Neural crest cell (in vitro differentiated cells): Measurements from ENCODE around the gene PLPP3. TPM values are rescaled to one million over a fixed set of nuclear protein-coding genes. Genes with fewer than 3 reads are reported as not detected.

ENCODE experiments used
- DNase-seq: peaks from one replicate; pipeline ENCODE4 v3.0.0; 2021; ENCODE audit warnings: low read depth, mixed read lengths, low spot score
- H3K27ac Mint-ChIP-seq: one replicate; pipeline ENCODE4 v1.8.0; 2021; ENCODE audit warnings: mild to moderate bottlenecking, mixed read lengths; ENCODE audit not compliant: unreplicated experiment
- H3K27me3 Mint-ChIP-seq: 2 replicates; pipeline ENCODE4 v1.8.0; 2021; ENCODE audit warnings: low read depth, mild to moderate bottlenecking, mixed read lengths
- H3K36me3 Mint-ChIP-seq: 2 replicates; pipeline ENCODE4 v1.8.0; 2021; ENCODE audit warnings: low read depth, mild to moderate bottlenecking, mixed read lengths
- H3K4me1 Mint-ChIP-seq: 2 replicates; pipeline ENCODE4 v1.8.0; 2021; ENCODE audit warnings: mixed read lengths
- H3K4me3 Mint-ChIP-seq: one replicate; pipeline ENCODE4 v1.8.0; 2021; ENCODE audit warnings: mild to moderate bottlenecking, mixed read lengths
- H3K9me3 Mint-ChIP-seq: 2 replicates; pipeline ENCODE4 v1.8.0; 2021; ENCODE audit warnings: mixed read lengths
- CTCF ChIP-seq: fragments of 200-600 bp; sonication (generic); conservative IDR thresholded peaks from 2 replicates; pipeline ENCODE4 v1.5.0; 2021; ENCODE audit warnings: antibody characterized with exemption, mild to moderate bottlenecking
- total RNA-seq: library from RNA; stranded (reverse); gene quantifications from 2 replicates; pipeline ENCODE4 v1.2.1, GENCODE V29; 2021

Gene PLPP3
- total RNA-seq, 1 donor from 2014 or later, result 24.7 TPM

- H3K36me3 Mint-ChIP-seq, result no peaks in the 10 kb centered on the region
- no peaks in the 10 kb centered on the region for H3K27me3 Mint-ChIP-seq
- no peak overlapping the region for H3K27ac Mint-ChIP-seq
- peaks cover 26% of the 10 kb centered on the region for H3K4me1 Mint-ChIP-seq
- TF ChIP-seq CTCF, result no peak
- no peak overlapping the region for H3K4me3 Mint-ChIP-seq
- DNase-seq, result no peak
- no peaks in the 10 kb centered on the region for H3K9me3 Mint-ChIP-seq
Observed at GRCh38 chr1:56457756-56458375, 121.5 kb downstream of the PLPP3 start.

GRCh38 chr1:56456435-56457101 lies 122.8 kb downstream of the PLPP3 start:
- H3K36me3 Mint-ChIP-seq, result no peaks in the 10 kb centered on the region
- peak overlapping the region; percentile 1 for H3K27ac Mint-ChIP-seq

GRCh38 chr1:56453417-56454078 lies 125.8 kb downstream of the PLPP3 start:
- H3K27me3 Mint-ChIP-seq, result no peaks in the 10 kb centered on the region
- no peak overlapping the region for H3K4me3 Mint-ChIP-seq
- no peak for TF ChIP-seq CTCF
- H3K9me3 Mint-ChIP-seq, result no peaks in the 10 kb centered on the region
- peaks cover 38% of the 10 kb centered on the region for H3K4me1 Mint-ChIP-seq
- DNase-seq, result no peak
- H3K27ac Mint-ChIP-seq, result no peak overlapping the region
- no peaks in the 10 kb centered on the region for H3K36me3 Mint-ChIP-seq

More at GRCh38 chr1:56456435-56457101, 122.8 kb downstream of the PLPP3 start:
- Mint-ChIP-seq H3K27me3 (no peaks in the 10 kb centered on the region), H3K9me3 (no peaks in the 10 kb centered on the region), H3K4me3 (no peak overlapping the region), H3K4me1 (peaks cover 31% of the 10 kb centered on the region)
- TF ChIP-seq CTCF, result no peak
- no peak for DNase-seq

GRCh38 chr1:56453016-56453415 lies 126.3 kb downstream of the PLPP3 start:
- no peak for TF ChIP-seq CTCF
- peaks cover 38% of the 10 kb centered on the region for H3K4me1 Mint-ChIP-seq
- no peak overlapping the region for H3K4me3 Mint-ChIP-seq
- H3K36me3 Mint-ChIP-seq, result no peaks in the 10 kb centered on the region
- DNase-seq, result no peak
- peak overlapping the region; percentile 14 for H3K27ac Mint-ChIP-seq
- H3K27me3 Mint-ChIP-seq, result no peaks in the 10 kb centered on the region
- H3K9me3 Mint-ChIP-seq, result no peaks in the 10 kb centered on the region

GRCh38 chr1:56452027-56453011 lies 127.0 kb downstream of the PLPP3 start:
- Mint-ChIP-seq H3K36me3 (no peaks in the 10 kb centered on the region), H3K4me3 (no peak overlapping the region), H3K27ac (no peak overlapping the region), H3K27me3 (no peaks in the 10 kb centered on the region), H3K4me1 (peaks cover 33% of the 10 kb centered on the region), H3K9me3 (no peaks in the 10 kb centered on the region)
- no peak for DNase-seq
- TF ChIP-seq CTCF, result no peak
